Testis (tissue), 3 donors: ENCODE measurements around the gene GEMIN7. TPM values are rescaled to one million over a fixed set of nuclear protein-coding genes. Genes with fewer than 3 reads are reported as not detected.

Source experiments
- DNase-seq: peaks from one replicate; pipeline ENCODE4 v3.0.0-alpha.2; 2019
- H3K27ac ChIP-seq, 2 donors: fragments of 200-600 bp; sonication (generic); one replicate each; pipeline ENCODE4 v1.5.1; 2019
- H3K27me3 ChIP-seq: fragments of 200-600 bp; sonication (generic); one replicate; pipeline ENCODE4 v1.5.1; 2019
- H3K36me3 ChIP-seq: fragments of 200-600 bp; sonication (generic); one replicate; pipeline ENCODE4 v1.5.1; 2017; ENCODE audit warnings: low read depth; ENCODE audit errors: missing control alignments
- H3K4me1 ChIP-seq: fragments of 200-600 bp; sonication (generic); one replicate; pipeline ENCODE4 v1.5.1; 2019
- H3K4me3 ChIP-seq, 2 donors: fragments of 200-600 bp; sonication (generic); one replicate each; pipeline ENCODE4 v1.5.1; 2017 to 2019
- H3K9me3 ChIP-seq: fragments of 200-600 bp; sonication (generic); one replicate; pipeline ENCODE4 v1.5.1; 2017
- CTCF ChIP-seq, 3 experiments: fragments of 450-650 bp in 2 of 3; fragments of 200-600 bp in 1 of 3; sonication (generic) in 1 of 3; IDR thresholded peaks; one replicate each; pipeline ENCODE4 v1.5.1; 2016 to 2019; ENCODE audit warnings: antibody characterized with exemption in 3 of 3, mild to moderate bottlenecking in 2 of 3, moderate library complexity in 1 of 3
- POLR2A ChIP-seq: fragments of 450-650 bp; IDR thresholded peaks from one replicate; pipeline ENCODE4 v1.6.1; 2017; ENCODE audit warnings: antibody characterized with exemption, mild to moderate bottlenecking, moderate library complexity
- WGBS, 2 donors: methylation state at CpG; one replicate each; pipeline ENCODE4 v1.1.5; 2018; 5-methylcytosine and 5-hydroxymethylcytosine counted together
- intact Hi-C: fragments of 100-400 bp; cut with DNase I; formaldehyde crosslinking; loops from one replicate; pipeline ENCODE4 v1.15.1; 2023; ENCODE audit warnings: low total_unique reads
- polyA plus RNA-seq: library from polyadenylated mRNA; stranded (reverse); fragments of 350-450 nt; fragmentation: Illumina TruSeq; extraction: RNeasy Lipid Tissue Mini Kit (QIAGEN cat#74804); gene quantifications from one replicate; pipeline ENCODE4 v1.2.3, GENCODE V29; 2014; ENCODE audit warnings: low read depth, low replicate concordance; ENCODE audit not compliant: insufficient read depth
- total RNA-seq, 2 donors: library from RNA; depleted of rRNA; stranded (reverse); fragments of >200 nt; gene quantifications; one replicate each; pipeline ENCODE4 v1.2.3, GENCODE V29; 2016

Gene GEMIN7
- total and polyA plus RNA-seq, 3 donors from 2014 or later, result 7.6 to 13.5 (median 9.7) TPM

- H3K36me3 ChIP-seq, result no peaks in the 10 kb centered on the region
- H3K27ac ChIP-seq, result peak overlapping the region; percentile 87 to 90
- H3K4me1 ChIP-seq, result peaks cover 32% of the 10 kb centered on the region
- no peaks in the 10 kb centered on the region for H3K27me3 ChIP-seq
- intact Hi-C loops, result no loop called here
- peak; percentile 99 for DNase-seq
- H3K9me3 ChIP-seq, result no peaks in the 10 kb centered on the region
- WGBS, 2 donors, result 3 to 8% methylated on average over 49 to 64 of the region's 64 CpGs
- peak overlapping the region; percentile 98 to 100 for H3K4me3 ChIP-seq
- no peak for TF ChIP-seq CTCF (IDR thresholded peaks at IDR 0.05)
- no peak for TF ChIP-seq POLR2A
Measured at GRCh38 chr19:45091031-45091923, 12.2 kb downstream of the GEMIN7 start.

GRCh38 chr19:45092747-45093678 is 14.0 kb downstream of the GEMIN7 start, which contains the start of gene PPP1R37:
Gene PPP1R37 (plus strand): TSS chr19:45093179. CDS start chr19:45093326, 147 bp downstream.
- peak; percentile 97 for DNase-seq
- peak within 1 kb of the TSS; percentile 87 to 90 for H3K27ac ChIP-seq
- H3K9me3 ChIP-seq, result no peaks in the 10 kb centered on the region
- H3K4me3 ChIP-seq, result peak within 1 kb of the TSS; percentile 98 to 100
- H3K36me3 ChIP-seq, result no peaks in the 10 kb centered on the region
- TF ChIP-seq CTCF (IDR thresholded peaks at IDR 0.05), result peak; percentile 11 to 36 (median 15)
- TF ChIP-seq POLR2A, result no peak
- WGBS, 2 donors, result 0% methylated on average over 70 to 103 of the region's 103 CpGs
- intact Hi-C loops, result no loop called here
- no peaks in the 10 kb centered on the region for H3K27me3 ChIP-seq
- peaks cover 47% of the 10 kb centered on the region for H3K4me1 ChIP-seq

GRCh38 chr19:45094137-45094536 is 15.1 kb downstream of the GEMIN7 start:
- intact Hi-C loops, result no loop called here
- H3K27ac ChIP-seq, result peak overlapping the region in 1 of 2 donors; percentile 87
- TF ChIP-seq POLR2A (no peak), CTCF (IDR thresholded peaks at IDR 0.05) (no peak)
- peaks cover 58% of the 10 kb centered on the region for H3K4me1 ChIP-seq
- H3K27me3 ChIP-seq, result no peaks in the 10 kb centered on the region
- 45 to 69% methylated on average over 9 of the region's 9 CpGs for WGBS, 2 donors
- H3K4me3 ChIP-seq, result peak overlapping the region in 1 of 2 donors; percentile 98
- H3K9me3 ChIP-seq, result no peaks in the 10 kb centered on the region
- H3K36me3 ChIP-seq, result no peaks in the 10 kb centered on the region
- DNase-seq, result no peak

- WGBS, 2 donors, result 72 to 75% methylated on average over 5 of the region's 5 CpGs
- intact Hi-C loops, result no loop called here
- peaks cover 64% of the 10 kb centered on the region for H3K4me1 ChIP-seq
Measured at GRCh38 chr19:45094707-45095106, 15.6 kb downstream of the GEMIN7 start.

More at GRCh38 chr19:45094707-45095106, 15.6 kb downstream of the GEMIN7 start:
- no peaks in the 10 kb centered on the region for H3K36me3 ChIP-seq
- no peaks in the 10 kb centered on the region for H3K27me3 ChIP-seq
- no peak overlapping the region for H3K4me3 ChIP-seq
- no peak overlapping the region for H3K27ac ChIP-seq
- no peaks in the 10 kb centered on the region for H3K9me3 ChIP-seq
- TF ChIP-seq CTCF (IDR thresholded peaks at IDR 0.05), result no peak
- no peak for TF ChIP-seq POLR2A
- DNase-seq, result no peak
